ELR (cell line): ENCODE measurements around the gene ZC3H8.

Source experiments
- DNase-seq: peaks from one replicate; pipeline ENCODE4 v3.0.0-alpha.2; 2015; ENCODE audit warnings: low read depth

Gene ZC3H8

DNA sequence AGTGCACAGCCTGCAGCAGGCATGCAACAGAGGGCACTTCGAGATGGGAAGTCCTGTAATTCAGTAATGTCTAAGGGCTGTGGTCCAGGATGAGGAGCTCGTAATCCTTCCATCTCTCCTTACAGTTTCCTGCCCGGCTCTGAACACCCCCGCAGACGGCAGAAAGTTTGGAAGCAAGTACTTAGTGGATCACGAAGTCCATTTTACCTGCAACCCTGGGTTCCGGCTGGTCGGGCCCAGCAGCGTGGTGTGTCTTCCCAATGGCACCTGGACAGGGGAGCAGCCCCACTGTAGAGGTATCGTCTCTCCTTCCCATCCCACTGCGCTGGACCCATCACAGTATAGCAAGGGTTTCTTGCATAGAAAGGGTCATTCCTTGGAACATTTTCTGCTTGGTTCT is 90.0 kb downstream of the ZC3H8 start:
- no peak for DNase-seq

DNA sequence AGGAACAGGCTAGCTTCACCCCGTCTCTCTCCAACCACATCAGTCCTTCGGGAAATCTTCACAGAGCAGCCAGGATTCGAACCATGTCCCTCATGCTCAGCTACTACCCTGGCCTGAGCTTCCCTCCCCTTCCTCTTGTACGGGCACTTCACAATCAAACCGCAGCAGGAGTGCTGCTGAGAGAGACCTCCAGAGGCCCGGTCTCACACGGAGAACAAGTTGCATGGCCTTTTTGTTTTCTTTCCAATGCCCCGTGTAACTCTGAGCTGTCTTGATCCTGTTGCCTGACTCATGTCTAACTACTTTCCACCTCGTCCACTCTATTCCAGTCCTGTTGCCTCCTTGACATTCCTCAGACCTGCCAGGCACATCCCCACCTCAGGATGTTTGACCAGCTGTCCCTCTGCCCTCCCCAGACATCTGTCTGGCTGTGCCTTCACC is 91.3 kb downstream of the ZC3H8 start:
- no peak for DNase-seq

GRCh38 chr2:112162956-112163355 is 91.9 kb downstream of the ZC3H8 start:
- no peak for DNase-seq

GRCh38 chr2:112162341-112162740 is 92.5 kb downstream of the ZC3H8 start:
- no peak for DNase-seq
